ENCODE results near the gene TBC1D22A.

The TBC1D22A gene

GRCh38 chr22:47071078-47071806 is 308.8 kb downstream of the TBC1D22A start:
- no peak for DNase-seq

- no peak for DNase-seq
Observed at GRCh38 chr22:47071807-47072641, 309.6 kb downstream of the TBC1D22A start.

- DNase-seq, result no peak
Observed at GRCh38 chr22:47072642-47072967, 310.2 kb downstream of the TBC1D22A start.

- DNase-seq, result no peak
Observed at GRCh38 chr22:47073075-47073474, 310.6 kb downstream of the TBC1D22A start.

- no peak for DNase-seq
Observed at GRCh38 chr22:47074105-47074504, 311.7 kb downstream of the TBC1D22A start.

- DNase-seq, result no peak
Observed at GRCh38 chr22:47075568-47075967, 313.1 kb downstream of the TBC1D22A start.

GRCh38 chr22:47076758-47077157 is 314.3 kb downstream of the TBC1D22A start:
- DNase-seq, result no peak

- DNase-seq, result no peak
Observed at GRCh38 chr22:47080100-47080499, 317.6 kb downstream of the TBC1D22A start.

- DNase-seq, result no peak
Observed at GRCh38 chr22:47082505-47082904, 320.1 kb downstream of the TBC1D22A start.

- no peak for DNase-seq
Observed at GRCh38 chr22:47083379-47083986, 321.0 kb downstream of the TBC1D22A start.

GRCh38 chr22:47084226-47084625 is 321.8 kb downstream of the TBC1D22A start:
- no peak for DNase-seq

GRCh38 chr22:47086596-47087248 is 324.3 kb downstream of the TBC1D22A start:
- no peak for DNase-seq

- no peak for DNase-seq
Observed at GRCh38 chr22:47088480-47089158, 326.2 kb downstream of the TBC1D22A start.

- DNase-seq, result no peak
Observed at GRCh38 chr22:47089374-47089773, 326.9 kb downstream of the TBC1D22A start.

- DNase-seq, result no peak
Observed at GRCh38 chr22:47089796-47090460, 327.5 kb downstream of the TBC1D22A start.

- no peak for DNase-seq
Observed at GRCh38 chr22:47090591-47091245, 328.3 kb downstream of the TBC1D22A start.

- DNase-seq, result no peak
Observed at GRCh38 chr22:47091246-47091651, 328.8 kb downstream of the TBC1D22A start.

- DNase-seq, result no peak
Observed at GRCh38 chr22:47091921-47092700, 329.7 kb downstream of the TBC1D22A start.

GRCh38 chr22:47092896-47093311 is 330.5 kb downstream of the TBC1D22A start:
- DNase-seq, result no peak

- no peak for DNase-seq
Observed at GRCh38 chr22:47093720-47094119, 331.3 kb downstream of the TBC1D22A start.

- DNase-seq, result no peak
Observed at GRCh38 chr22:47094861-47095330, 332.4 kb downstream of the TBC1D22A start.

Measured in activated CD4-positive, alpha-beta T cell treated with anti-CD3 and anti-CD28 coated beads for 1 hour (primary cell).